ENCODE results near the gene GABRG3. TPM values are rescaled to one million over a fixed set of nuclear protein-coding genes. Genes with fewer than 3 reads are reported as not detected.

GABRG3 gene
- total and polyA plus RNA-seq, 2 experiments from 2014 or later = 0.10 to 1.4 TPM

DNA sequence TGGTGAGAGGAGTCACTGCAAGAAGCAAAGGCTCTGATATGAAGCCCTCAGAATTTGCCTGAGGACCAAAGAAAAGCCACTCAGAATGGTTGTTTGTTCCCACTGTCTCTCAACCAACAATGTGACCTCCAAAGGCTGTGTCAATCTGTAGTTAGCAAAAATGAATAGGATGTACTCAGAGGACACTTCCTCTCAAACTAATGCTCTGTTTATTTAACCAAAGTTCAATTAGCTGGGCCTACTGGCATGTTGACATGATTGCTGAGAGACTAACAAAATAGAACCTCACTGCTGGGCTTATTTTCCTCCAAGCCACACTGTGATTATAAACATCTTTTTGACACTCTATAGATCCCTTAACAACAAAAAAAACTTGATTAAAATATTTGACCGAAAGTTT is 605.6 kb downstream of the GABRG3 start (continued):
- TF ChIP-seq REST (IDR thresholded peaks at IDR 0.05; ENCODE audit: unreplicated experiment) (no peak), STAT1 (IDR thresholded peaks at IDR 0.05; ENCODE audit: unreplicated experiment) (no peak), JUNB (IDR thresholded peaks at IDR 0.05; ENCODE audit: unreplicated experiment) (no peak), EZH2 (IDR thresholded peaks at IDR 0.05; ENCODE audit: low read depth, unreplicated experiment) (no peak), EZH2phosphoT487 (IDR thresholded peaks at IDR 0.05; ENCODE audit: unreplicated experiment) (no peak), CTCF (conservative IDR thresholded peaks at IDR 0.05; ENCODE audit: low read depth in 2 of 2) (no peak), ETS1 (IDR thresholded peaks at IDR 0.05) (no peak), ZNF114 (CRISPR knock-in tag; IDR thresholded peaks at IDR 0.05) (no peak)

GRCh38 chr15:27579738-27580137 is 608.8 kb downstream of the GABRG3 start:
- Histone ChIP-seq H3K4me1 (ENCODE audit: insufficient read depth) (no peaks in the 10 kb centered on the region), H4K20me1 (replicated peaks; ENCODE audit: insufficient read depth) (no peaks in the 10 kb centered on the region), H3K27ac (ENCODE audit: low read depth) (no peak overlapping the region), H2AFZ (no peak overlapping the region), H3K9me2 (ENCODE audit: insufficient read depth) (no peaks in the 10 kb centered on the region; the same call in none of the 2 replicates), H3K4me3 (no peak overlapping the region), H3K27me3 (ENCODE audit: insufficient read depth) (no peaks in the 10 kb centered on the region), H3K79me2 (replicated peaks; ENCODE audit: insufficient read depth) (no peaks in the 10 kb centered on the region), H3F3A (replicated peaks; ENCODE audit: low read depth) (no peaks in the 10 kb centered on the region), H3K36me3 (ENCODE audit: insufficient read depth) (no peaks in the 10 kb centered on the region), H3K4me2 (no peak overlapping the region)
- DNase-seq (ENCODE audit: low spot score) = no peak
- Mint-ChIP-seq H3K36me3 (ENCODE audit: low read depth) (no peaks in the 10 kb centered on the region), H3K27ac (no peak overlapping the region), H3K4me1 (peaks cover 2% of the 10 kb centered on the region; the same call in 2 of the 3 replicates), H3K27me3 (ENCODE audit: insufficient read depth, low read depth, poor library complexity) (no peaks in the 10 kb centered on the region), H3K9me3 (no peaks in the 10 kb centered on the region), H3K4me3 (no peak overlapping the region)
- TF ChIP-seq ZNF331 (CRISPR knock-in tag; IDR thresholded peaks at IDR 0.05; ENCODE audit: low read depth) = no peak
- no peak for TF ChIP-seq CTCF (conservative IDR thresholded peaks at IDR 0.05; ENCODE audit: low read depth in 2 of 2)
- TF ChIP-seq ZNF462 (CRISPR knock-in tag; IDR thresholded peaks at IDR 0.05) = no peak
- ATAC-seq = no peak

Data from GM23338 (cell line).